Measurements from ENCODE around the gene PLA2G4C.

DNA sequence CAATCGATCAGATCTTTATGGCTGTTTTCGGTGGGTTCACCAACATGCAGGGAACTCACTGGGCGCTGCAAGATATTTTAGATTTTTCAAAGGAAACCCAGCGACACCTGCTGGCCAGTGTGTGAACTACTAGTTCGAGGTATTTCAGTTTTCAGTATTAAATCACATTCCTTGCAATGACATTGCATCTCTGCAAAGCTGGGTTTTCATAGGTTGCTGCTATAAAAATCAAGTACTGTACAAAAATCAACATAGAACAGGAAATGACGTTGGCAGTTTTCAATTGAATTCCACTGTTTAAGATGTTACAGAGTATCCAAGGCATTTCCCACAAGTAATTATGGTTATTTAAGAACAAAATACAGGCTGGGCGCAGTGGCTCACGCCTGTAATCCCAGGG is 41.9 kb upstream of the PLA2G4C start:
- TF ChIP-seq, protein P1, sequence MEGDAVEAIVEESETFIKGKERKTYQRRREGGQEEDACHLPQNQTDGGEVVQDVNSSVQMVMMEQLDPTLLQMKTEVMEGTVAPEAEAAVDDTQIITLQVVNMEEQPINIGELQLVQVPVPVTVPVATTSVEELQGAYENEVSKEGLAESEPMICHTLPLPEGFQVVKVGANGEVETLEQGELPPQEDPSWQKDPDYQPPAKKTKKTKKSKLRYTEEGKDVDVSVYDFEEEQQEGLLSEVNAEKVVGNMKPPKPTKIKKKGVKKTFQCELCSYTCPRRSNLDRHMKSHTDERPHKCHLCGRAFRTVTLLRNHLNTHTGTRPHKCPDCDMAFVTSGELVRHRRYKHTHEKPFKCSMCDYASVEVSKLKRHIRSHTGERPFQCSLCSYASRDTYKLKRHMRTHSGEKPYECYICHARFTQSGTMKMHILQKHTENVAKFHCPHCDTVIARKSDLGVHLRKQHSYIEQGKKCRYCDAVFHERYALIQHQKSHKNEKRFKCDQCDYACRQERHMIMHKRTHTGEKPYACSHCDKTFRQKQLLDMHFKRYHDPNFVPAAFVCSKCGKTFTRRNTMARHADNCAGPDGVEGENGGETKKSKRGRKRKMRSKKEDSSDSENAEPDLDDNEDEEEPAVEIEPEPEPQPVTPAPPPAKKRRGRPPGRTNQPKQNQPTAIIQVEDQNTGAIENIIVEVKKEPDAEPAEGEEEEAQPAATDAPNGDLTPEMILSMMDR (IDR thresholded peaks at IDR 0.05): peak; percentile 97
- TF ChIP-seq SREBF2 (IDR thresholded peaks at IDR 0.05): no peak
- TF ChIP-seq JUN (IDR thresholded peaks at IDR 0.05): no peak
- no peak for TF ChIP-seq POLR2A (IDR thresholded peaks at IDR 0.05; ENCODE audit: low read length)
- no peak for TF ChIP-seq CHD4 (IDR thresholded peaks at IDR 0.05; ENCODE audit: borderline replicate concordance)
- TF ChIP-seq RCOR1 (IDR thresholded peaks at IDR 0.05; ENCODE audit: low read depth, low read length): no peak
- TF ChIP-seq CBX2 (IDR thresholded peaks at IDR 0.05; ENCODE audit: borderline replicate concordance, low read depth): no peak
- peak; percentile 83 to 91 for TF ChIP-seq RAD21 (conservative IDR thresholded peaks at IDR 0.05 in 1 of 2, IDR thresholded peaks at IDR 0.05 in 1 of 2)
- TF ChIP-seq CEBPB (IDR thresholded peaks at IDR 0.05): no peak
- TF ChIP-seq RFX5 (IDR thresholded peaks at IDR 0.05): no peak
- TF ChIP-seq, protein P2, sequence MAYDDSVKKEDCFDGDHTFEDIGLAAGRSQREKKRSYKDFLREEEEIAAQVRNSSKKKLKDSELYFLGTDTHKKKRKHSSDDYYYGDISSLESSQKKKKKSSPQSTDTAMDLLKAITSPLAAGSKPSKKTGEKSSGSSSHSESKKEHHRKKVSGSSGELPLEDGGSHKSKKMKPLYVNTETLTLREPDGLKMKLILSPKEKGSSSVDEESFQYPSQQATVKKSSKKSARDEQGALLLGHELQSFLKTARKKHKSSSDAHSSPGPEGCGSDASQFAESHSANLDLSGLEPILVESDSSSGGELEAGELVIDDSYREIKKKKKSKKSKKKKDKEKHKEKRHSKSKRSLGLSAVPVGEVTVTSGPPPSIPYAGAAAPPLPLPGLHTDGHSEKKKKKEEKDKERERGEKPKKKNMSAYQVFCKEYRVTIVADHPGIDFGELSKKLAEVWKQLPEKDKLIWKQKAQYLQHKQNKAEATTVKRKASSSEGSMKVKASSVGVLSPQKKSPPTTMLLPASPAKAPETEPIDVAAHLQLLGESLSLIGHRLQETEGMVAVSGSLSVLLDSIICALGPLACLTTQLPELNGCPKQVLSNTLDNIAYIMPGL (CRISPR knock-in tag; IDR thresholded peaks at IDR 0.05; ENCODE audit: borderline replicate concordance): no peak
- TF ChIP-seq BHLHE40 (IDR thresholded peaks at IDR 0.05; ENCODE audit: low read depth, low read length): no peak
- TF ChIP-seq, protein P3, sequence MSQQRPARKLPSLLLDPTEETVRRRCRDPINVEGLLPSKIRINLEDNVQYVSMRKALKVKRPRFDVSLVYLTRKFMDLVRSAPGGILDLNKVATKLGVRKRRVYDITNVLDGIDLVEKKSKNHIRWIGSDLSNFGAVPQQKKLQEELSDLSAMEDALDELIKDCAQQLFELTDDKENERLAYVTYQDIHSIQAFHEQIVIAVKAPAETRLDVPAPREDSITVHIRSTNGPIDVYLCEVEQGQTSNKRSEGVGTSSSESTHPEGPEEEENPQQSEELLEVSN (IDR thresholded peaks at IDR 0.05; ENCODE audit: borderline replicate concordance, low read depth): no peak
- TF ChIP-seq ZC3H11A (IDR thresholded peaks at IDR 0.05): no peak

All from A549 (cell line).